Activated T-helper 1 cell treated with anti-CD3 and anti-CD28 coated beads, Interleukin-12 subunit alpha, Interleukin-12 subunit beta, Interleukin-2, Interleukin-4 antibody, amounts not matched to agents 30 ng/mL and 10 ng/mL and 1 ng/mL, durations not matched to agents 14 hours and 24 hours and 36 hours (primary cell): ENCODE data around the gene TCF12. TPM values are rescaled to one million over a fixed set of nuclear protein-coding genes. Genes with fewer than 3 reads are reported as not detected.

Experiments used
- DNase-seq: peaks from one replicate; pipeline ENCODE4 v3.0.0; 2021; ENCODE audit warnings: low spot score
- H3K27ac Mint-ChIP-seq: one replicate; pipeline ENCODE4 v1.8.0; 2021; ENCODE audit warnings: mild to moderate bottlenecking, mixed read lengths
- H3K27me3 Mint-ChIP-seq: one replicate; pipeline ENCODE4 v1.8.0; 2022; ENCODE audit warnings: mild to moderate bottlenecking, moderate library complexity, mixed read lengths; ENCODE audit not compliant: insufficient read depth
- H3K36me3 Mint-ChIP-seq: one replicate; pipeline ENCODE4 v1.8.0; 2021; ENCODE audit warnings: low read depth, mixed read lengths
- H3K4me1 Mint-ChIP-seq: one replicate; pipeline ENCODE4 v1.8.0; 2021; ENCODE audit warnings: low read depth, mixed read lengths
- H3K4me3 Mint-ChIP-seq: one replicate; pipeline ENCODE4 v1.8.0; 2021; ENCODE audit warnings: mild to moderate bottlenecking, moderate library complexity, mixed read lengths
- H3K9me3 Mint-ChIP-seq: one replicate; pipeline ENCODE4 v1.8.0; 2021; ENCODE audit warnings: mixed read lengths
- intact Hi-C: fragments of 100-400 bp; cut with micrococcal nuclease; formaldehyde crosslinking; loops from one replicate; pipeline ENCODE4 v1.15.1; 2024
- total RNA-seq: library from RNA; stranded (reverse); gene quantifications from 2 replicates; pipeline ENCODE4 v1.2.3, GENCODE V29; 2022

The TCF12 gene
- total RNA-seq, 1 donor from 2014 or later = 85.7 TPM

DNA sequence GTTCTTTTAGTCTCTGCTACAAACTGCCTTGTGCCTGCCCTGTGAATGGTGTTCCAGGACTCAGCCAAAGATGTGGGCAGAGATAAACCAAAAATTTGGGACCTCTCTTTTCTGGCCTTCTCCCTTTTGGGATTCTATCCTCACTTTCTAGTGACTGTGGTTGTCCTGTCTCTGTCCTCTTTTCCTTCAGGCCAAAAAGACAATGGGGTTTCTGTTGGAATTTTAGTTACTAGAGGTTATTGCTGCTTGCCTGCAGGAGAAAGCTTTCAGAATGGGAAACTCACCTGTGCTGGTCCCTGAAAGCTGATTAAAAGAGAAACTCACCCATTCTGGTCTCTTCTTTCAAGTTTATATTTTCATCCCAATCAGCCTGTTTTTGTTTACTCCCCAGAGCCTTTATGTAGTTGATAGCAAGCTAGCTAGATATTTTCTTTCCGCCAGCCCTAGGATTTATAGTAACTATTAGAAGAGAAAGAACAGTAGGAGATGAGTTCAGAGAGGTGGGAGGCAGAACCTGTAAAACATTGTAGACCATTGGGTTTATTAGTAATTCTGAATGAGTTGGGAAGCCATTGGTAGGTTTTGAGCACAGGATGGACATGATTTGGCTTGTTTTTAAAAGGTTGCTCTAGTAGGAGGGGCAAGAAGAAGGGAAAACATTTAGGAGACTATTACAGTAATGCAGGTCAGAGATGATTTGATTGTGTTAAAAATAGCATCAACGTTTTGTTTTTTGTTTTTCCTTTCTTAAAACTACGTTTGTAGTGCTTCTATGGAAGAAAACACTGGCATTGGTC lies 138.9 kb downstream of the TCF12 start:
- Mint-ChIP-seq H3K4me3 (no peak overlapping the region), H3K4me1 (peaks cover 15% of the 10 kb centered on the region), H3K27me3 (no peaks in the 10 kb centered on the region), H3K9me3 (no peaks in the 10 kb centered on the region), H3K36me3 (peaks cover 1% of the 10 kb centered on the region), H3K27ac (no peak overlapping the region)
- intact Hi-C loops = no loop called here
- no peak for DNase-seq

DNA sequence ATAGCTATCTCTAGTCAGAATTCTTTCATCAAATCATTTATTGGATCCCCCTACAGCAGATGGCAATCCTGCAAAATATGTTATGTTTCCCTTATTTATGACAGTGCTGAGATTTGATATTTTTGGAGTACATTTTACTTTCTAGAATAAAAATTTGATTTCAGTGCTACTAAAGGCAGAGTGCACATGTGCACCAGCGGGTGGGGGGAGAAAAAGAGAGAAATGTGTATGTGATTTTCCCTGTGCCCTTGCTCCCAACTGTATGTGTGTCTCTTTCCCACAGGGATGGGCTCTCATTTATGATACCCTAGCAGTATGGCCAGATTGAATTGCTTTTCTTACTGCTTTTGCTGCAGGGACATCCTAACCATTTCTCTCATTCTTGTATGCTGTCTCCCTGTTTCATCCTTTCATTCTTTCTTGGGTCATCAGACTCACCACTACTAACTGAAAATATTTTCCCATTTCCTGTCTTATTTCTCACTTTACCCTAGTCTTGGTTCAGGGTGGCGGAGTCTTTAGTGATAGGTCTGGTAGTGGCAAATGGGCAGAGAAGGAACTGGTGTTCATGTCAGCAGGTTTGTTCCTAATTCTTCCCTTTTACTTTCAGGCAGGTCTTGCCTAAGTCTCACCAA lies 140.7 kb downstream of the TCF12 start:
- no peak overlapping the region for H3K4me3 Mint-ChIP-seq
- no peaks in the 10 kb centered on the region for H3K9me3 Mint-ChIP-seq
- no peaks in the 10 kb centered on the region for H3K27me3 Mint-ChIP-seq
- H3K36me3 Mint-ChIP-seq = peaks cover 5% of the 10 kb centered on the region
- H3K4me1 Mint-ChIP-seq = peaks cover 20% of the 10 kb centered on the region
- no peak for DNase-seq
- intact Hi-C loops = no loop called here
- H3K27ac Mint-ChIP-seq = no peak overlapping the region

DNA sequence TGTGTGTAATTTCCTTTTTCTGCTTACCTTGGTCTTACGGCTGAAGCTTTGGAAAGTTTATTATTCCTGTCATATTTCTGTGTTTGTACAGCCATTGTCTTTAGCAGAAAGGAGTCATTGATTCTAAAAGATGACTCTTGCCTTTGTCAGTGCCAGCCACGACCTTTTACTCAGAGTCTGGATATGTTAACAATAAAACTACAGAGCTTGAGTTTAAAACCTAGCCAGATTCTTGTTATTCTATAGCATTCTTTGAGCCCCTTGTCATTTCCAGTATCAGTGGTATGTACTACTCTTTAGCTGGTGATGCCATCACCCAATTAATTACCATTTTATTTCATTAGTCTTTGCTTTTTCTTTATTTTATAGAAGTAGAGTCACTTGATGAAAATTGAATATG lies 142.4 kb downstream of the TCF12 start:
- no peak for DNase-seq
- Mint-ChIP-seq H3K36me3 (peaks cover 4% of the 10 kb centered on the region), H3K27me3 (no peaks in the 10 kb centered on the region), H3K4me3 (no peak overlapping the region), H3K27ac (no peak overlapping the region), H3K9me3 (no peaks in the 10 kb centered on the region), H3K4me1 (peaks cover 20% of the 10 kb centered on the region)
- intact Hi-C loops = no loop called here

DNA sequence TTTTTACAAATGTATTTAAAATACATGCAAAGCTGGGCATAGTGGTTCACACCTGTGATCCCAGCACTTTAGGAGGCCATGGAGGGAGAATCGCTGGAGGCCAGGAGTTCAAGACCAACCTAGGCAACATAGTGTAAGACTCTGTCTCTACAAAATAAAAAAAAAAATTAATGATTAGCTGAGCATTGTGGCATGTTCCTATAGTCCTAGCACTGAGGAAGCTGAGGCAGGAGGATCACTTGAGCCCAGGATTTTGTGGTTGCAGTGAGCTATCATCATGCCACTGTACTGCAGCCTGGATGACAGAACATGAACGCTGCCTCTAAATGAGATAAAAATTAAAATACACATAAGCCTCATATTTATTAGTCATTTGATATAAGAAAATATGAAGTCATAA lies 142.8 kb downstream of the TCF12 start:
- H3K9me3 Mint-ChIP-seq = no peaks in the 10 kb centered on the region
- H3K27me3 Mint-ChIP-seq = no peaks in the 10 kb centered on the region
- no peak overlapping the region for H3K4me3 Mint-ChIP-seq
- no peak overlapping the region for H3K27ac Mint-ChIP-seq
- peaks cover 4% of the 10 kb centered on the region for H3K36me3 Mint-ChIP-seq
- H3K4me1 Mint-ChIP-seq = peaks cover 20% of the 10 kb centered on the region
- intact Hi-C loops = no loop called here
- no peak for DNase-seq

DNA sequence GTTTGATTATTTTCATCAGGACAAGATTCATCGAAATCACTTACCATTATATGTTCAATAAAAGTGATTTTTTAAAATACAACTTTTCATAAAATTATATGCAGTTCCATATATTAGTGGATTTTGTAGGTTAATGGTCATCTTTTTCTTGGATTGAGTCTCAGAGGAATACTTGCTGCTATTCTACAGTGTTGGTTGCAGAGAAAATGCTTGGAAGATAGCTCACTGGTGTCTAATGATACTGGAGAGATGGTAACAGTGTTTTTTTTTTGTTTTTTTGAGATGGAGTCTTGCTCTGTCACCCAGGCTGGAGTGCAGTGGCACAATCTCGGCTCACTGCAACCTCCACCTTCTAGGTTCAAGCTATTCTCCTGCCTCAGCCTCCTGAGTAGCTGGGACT lies 143.3 kb downstream of the TCF12 start:
- DNase-seq = no peak
- Mint-ChIP-seq H3K4me3 (no peak overlapping the region), H3K27ac (no peak overlapping the region), H3K36me3 (peaks cover 4% of the 10 kb centered on the region), H3K27me3 (no peaks in the 10 kb centered on the region), H3K4me1 (peaks cover 19% of the 10 kb centered on the region), H3K9me3 (no peaks in the 10 kb centered on the region)
- intact Hi-C loops = no loop called here

DNA sequence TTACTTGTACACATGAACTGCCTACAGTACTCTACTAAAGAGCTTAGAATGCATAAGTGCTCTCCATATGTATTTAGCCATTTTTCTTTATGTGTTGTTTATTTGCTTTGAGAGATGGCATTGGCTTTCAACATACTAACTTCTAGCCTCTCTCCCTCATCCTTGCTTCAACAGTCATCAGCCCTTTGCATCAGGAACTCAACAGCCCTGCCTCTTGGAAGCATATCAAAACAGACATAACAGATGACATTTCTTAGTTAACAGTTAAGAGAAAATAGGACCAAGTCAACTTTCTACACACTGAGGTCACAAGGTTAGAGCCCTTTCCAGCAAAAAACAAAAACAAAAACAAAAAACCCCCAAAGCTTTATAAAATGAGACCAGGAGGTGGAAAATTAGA lies 145.6 kb downstream of the TCF12 start:
- H3K27me3 Mint-ChIP-seq = no peaks in the 10 kb centered on the region
- H3K9me3 Mint-ChIP-seq = no peaks in the 10 kb centered on the region
- no peak overlapping the region for H3K27ac Mint-ChIP-seq
- intact Hi-C loops = no loop called here
- H3K4me1 Mint-ChIP-seq = peaks cover 12% of the 10 kb centered on the region
- no peak overlapping the region for H3K4me3 Mint-ChIP-seq
- peaks cover 4% of the 10 kb centered on the region for H3K36me3 Mint-ChIP-seq
- DNase-seq = no peak

DNA sequence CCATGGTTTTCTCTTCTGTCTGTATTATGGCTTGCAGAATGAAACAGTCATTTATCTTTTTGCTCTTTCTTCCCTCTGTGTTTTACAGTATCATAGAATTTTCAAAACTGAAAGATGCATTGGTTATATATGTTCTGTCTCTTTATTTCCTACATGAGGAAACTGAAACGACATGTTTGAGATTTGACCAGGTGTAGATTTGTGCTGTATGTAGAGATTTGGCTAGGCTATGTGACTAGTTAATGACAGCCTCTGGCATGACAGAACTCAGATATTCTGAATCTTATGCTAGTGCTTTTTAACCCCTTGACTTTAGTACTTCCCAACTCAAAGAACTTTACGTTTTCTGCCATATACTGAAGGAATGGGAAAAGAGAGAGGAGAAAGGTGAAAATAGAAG lies 151.0 kb downstream of the TCF12 start:
- no peak for DNase-seq
- Mint-ChIP-seq H3K4me3 (no peak overlapping the region), H3K27me3 (no peaks in the 10 kb centered on the region), H3K36me3 (no peaks in the 10 kb centered on the region), H3K9me3 (no peaks in the 10 kb centered on the region), H3K27ac (no peak overlapping the region), H3K4me1 (peaks cover 19% of the 10 kb centered on the region)
- intact Hi-C loops = no loop called here

DNA sequence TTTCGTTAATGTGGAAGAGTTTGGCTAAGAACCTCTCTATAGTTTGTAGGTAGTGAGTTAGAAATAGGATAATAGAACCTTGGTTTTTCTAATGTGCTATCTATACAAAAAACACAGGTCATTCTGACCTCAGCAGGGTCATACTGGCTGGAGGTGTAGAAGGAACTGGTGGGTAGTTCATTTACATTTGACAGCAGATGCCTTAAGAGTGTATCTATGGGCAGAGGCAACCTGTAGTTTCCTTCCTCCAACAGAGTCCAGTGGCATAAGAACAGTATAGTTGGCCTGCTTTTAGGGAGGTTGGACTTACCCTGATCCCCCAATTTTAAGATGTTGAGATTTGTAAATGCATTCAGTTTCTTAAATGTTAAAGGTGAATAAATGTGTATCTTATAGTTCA lies 152.2 kb downstream of the TCF12 start:
- Mint-ChIP-seq H3K27ac (no peak overlapping the region), H3K27me3 (no peaks in the 10 kb centered on the region), H3K4me1 (peaks cover 19% of the 10 kb centered on the region), H3K4me3 (no peak overlapping the region), H3K9me3 (no peaks in the 10 kb centered on the region), H3K36me3 (no peaks in the 10 kb centered on the region)
- intact Hi-C loops = no loop called here
- DNase-seq = no peak

DNA sequence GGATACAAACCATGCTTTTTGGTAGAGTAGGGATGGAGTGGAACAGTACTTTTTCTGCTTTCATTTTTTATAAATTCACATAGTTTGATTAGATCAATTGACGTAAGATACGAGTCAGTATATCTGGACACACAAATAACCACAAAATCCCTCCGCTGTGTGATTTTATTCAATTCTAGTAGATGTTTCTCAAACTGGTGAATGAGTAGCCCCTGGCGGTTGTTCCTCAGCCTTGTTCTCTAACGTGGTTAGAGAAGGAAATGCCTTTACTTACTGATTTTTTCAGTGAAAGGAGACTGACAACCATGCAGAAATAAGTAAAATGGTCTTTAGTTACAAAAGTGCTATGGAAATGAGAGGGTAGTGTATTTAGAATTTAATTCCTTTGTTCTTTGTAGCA lies 161.0 kb downstream of the TCF12 start:
- Mint-ChIP-seq H3K9me3 (no peaks in the 10 kb centered on the region), H3K36me3 (peaks cover 5% of the 10 kb centered on the region), H3K4me3 (no peak overlapping the region), H3K27ac (no peak overlapping the region), H3K27me3 (no peaks in the 10 kb centered on the region), H3K4me1 (peaks cover 15% of the 10 kb centered on the region)
- DNase-seq = no peak
- intact Hi-C loops = no loop called here

DNA sequence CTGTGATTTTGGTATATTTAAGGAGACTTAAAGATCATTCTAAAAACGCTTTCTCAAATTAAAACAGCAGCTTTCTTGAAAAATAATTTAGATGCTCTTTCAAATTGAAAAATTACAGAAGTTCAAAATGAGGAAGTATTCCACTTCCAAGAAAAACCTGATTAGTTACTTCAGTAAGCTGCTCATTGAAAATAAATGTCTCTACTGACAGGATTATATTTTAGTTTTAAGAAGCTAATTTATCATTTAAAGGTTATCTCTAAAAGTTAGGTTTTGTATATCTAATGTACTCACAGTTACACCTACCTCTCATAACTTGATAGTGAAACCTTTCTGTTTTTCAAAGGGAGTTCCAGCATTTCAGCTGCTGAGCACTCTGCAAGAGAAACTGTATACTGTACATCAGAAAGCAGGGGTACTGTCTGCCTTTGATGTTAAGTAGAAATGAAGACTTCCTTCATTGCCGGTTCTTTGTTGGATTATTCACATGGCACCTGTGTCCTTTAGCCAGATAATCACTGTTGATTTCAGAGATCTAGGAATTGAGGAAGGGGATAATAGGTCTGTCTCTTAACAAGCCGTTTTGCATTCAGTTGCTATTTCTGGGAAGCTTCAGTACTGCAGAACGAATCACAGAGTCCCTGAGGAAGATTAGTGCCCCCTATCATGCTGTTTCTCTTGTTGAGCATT lies 161.6 kb downstream of the TCF12 start:
- Mint-ChIP-seq H3K36me3 (peaks cover 5% of the 10 kb centered on the region), H3K9me3 (no peaks in the 10 kb centered on the region), H3K4me1 (peaks cover 15% of the 10 kb centered on the region), H3K4me3 (no peak overlapping the region), H3K27me3 (no peaks in the 10 kb centered on the region), H3K27ac (no peak overlapping the region)
- intact Hi-C loops = no loop called here
- no peak for DNase-seq

DNA sequence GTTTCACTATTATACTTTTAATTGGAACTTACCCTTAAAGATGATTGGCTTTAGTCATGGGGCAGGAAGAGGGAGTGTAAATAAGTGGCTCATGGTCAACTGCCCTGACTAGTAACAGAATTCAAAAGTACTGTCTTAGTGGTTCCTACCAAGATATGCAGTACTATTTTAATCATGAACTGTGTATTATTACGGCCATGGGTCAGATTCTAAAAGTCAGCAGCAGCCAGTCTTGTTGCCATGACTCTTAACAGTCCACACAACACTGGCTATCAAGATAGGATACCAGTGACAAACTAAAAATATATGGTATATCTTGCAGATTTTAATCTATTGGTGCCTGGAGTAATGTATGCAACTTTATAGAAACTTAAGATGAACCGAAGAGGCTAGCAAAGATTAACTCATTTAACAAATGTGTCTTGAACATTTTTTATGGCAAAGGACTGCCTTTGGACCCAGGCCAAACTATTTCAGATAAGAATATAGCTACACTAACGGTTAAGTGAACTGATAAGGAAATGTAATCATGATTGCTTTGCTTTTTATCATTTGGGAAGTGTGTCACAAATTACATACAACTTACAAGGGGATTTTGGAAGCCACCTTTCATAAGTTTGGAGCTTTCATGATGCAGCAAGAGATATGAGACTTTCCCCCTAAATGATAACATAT lies 163.7 kb downstream of the TCF12 start:
- no peaks in the 10 kb centered on the region for H3K9me3 Mint-ChIP-seq
- H3K36me3 Mint-ChIP-seq = no peaks in the 10 kb centered on the region
- peaks cover 15% of the 10 kb centered on the region for H3K4me1 Mint-ChIP-seq
- intact Hi-C loops = no loop called here
- no peak overlapping the region for H3K27ac Mint-ChIP-seq
- H3K4me3 Mint-ChIP-seq = no peak overlapping the region
- no peaks in the 10 kb centered on the region for H3K27me3 Mint-ChIP-seq
- no peak for DNase-seq

DNA sequence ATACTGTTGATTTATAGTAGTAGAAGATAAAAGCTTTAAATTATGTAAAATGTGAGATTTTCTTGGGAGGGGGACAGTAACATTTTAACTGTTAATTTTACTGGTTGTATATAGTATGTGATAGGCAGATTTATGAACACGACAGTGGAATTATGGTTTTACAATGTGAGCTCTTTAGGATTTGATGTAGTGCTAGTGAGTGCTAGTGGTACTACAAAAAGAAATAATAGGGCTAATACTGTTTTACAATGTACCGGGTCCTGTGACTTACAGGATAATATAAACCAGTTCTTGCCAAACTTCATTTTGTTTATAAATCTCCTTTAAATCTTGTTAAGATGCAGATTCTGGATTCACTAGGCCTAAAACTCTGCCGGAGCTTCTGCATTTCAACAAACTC lies 165.7 kb downstream of the TCF12 start:
- no peaks in the 10 kb centered on the region for H3K27me3 Mint-ChIP-seq
- no peaks in the 10 kb centered on the region for H3K36me3 Mint-ChIP-seq
- no peak overlapping the region for H3K4me3 Mint-ChIP-seq
- H3K9me3 Mint-ChIP-seq = no peaks in the 10 kb centered on the region
- intact Hi-C loops = no loop called here
- H3K4me1 Mint-ChIP-seq = peaks cover 15% of the 10 kb centered on the region
- no peak for DNase-seq
- no peak overlapping the region for H3K27ac Mint-ChIP-seq

DNA sequence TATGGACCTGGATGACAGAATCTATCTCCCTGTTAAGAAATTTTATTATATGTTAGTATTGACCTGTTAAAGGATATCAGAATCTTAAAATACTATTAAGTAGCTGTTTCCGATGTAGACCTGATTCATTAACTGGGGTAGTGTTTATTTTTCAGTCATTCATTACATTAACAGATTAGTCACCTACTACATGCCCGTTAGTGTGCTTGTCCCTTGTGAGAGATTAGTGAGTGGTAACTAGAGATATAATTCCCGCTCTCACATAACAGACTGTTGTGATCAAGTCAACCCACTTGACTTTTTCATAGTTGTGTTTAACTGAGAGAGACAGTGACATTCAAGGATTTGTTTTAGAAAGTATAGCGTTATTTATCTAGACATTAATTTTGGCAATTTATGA lies 166.8 kb downstream of the TCF12 start:
- DNase-seq = no peak
- Mint-ChIP-seq H3K4me1 (peaks cover 8% of the 10 kb centered on the region), H3K9me3 (no peaks in the 10 kb centered on the region), H3K27me3 (no peaks in the 10 kb centered on the region), H3K36me3 (no peaks in the 10 kb centered on the region), H3K27ac (no peak overlapping the region), H3K4me3 (no peak overlapping the region)
- intact Hi-C loops = no loop called here
